Cardiac ventricle fibroblast (primary cell): ENCODE measurements around the gene NGDN. TPM values are rescaled to one million over a fixed set of nuclear protein-coding genes. Genes with fewer than 3 reads are reported as not detected.

Experiments
- total RNA-seq: library from RNA; depleted of rRNA; stranded (reverse); fragments of >200 nt; gene quantifications from 2 replicates; pipeline ENCODE4 v1.2.3, GENCODE V29; 2015

NGDN gene, protein sequence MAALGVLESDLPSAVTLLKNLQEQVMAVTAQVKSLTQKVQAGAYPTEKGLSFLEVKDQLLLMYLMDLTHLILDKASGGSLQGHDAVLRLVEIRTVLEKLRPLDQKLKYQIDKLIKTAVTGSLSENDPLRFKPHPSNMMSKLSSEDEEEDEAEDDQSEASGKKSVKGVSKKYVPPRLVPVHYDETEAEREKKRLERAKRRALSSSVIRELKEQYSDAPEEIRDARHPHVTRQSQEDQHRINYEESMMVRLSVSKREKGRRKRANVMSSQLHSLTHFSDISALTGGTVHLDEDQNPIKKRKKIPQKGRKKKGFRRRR
- total RNA-seq: 18.8 and 30.0 TPM in 2 replicates

GRCh38 chr14:23469127-23469905, at the start of gene NGDN:
Gene NGDN (plus strand): TSS chr14:23469703. CDS start chr14:23469716, 13 bp downstream.

DNA sequence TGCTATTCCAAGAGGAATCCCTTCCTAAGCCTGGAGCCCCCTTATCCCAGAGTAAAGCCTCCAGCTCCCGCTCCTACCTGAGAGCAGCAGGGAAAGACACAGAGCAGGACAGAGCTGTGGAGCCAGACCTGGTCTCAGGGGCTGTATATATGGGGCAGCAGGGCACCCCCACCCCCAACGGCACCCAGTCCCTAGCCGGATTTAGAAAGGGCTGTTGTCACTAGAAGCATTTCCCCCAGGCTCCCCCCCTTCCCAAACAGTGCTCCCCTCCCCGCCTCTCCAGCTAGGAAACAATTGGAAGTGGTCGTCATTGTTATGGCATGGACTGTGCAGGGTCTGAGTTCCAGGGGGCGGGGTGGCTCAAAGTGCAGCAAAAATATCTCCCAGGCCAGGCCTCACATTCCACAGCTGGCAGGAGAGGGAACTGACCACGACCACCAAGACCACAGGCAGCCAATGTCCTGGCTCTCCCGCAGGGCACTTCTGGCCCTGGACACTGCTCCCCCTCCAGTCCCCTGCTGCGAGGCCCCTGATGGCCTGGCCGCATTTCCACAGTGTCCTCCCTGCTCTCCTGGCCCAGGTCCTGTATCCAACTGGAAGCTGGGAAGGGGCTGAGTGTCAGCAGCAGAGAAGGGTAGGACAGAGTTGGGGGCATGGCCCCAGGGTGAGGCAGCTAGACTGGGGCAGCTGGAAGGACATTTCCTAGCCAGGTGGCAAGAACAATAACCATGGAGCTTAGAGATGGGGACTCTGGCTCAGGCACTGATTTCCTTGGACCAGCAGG, 33.8 kb upstream of the NGDN start, which contains the start of gene MYH7:
MYH7 (minus strand) TSS at position 118 of the 784 bp plus-strand sequence. CDS start 1,928 bp downstream, outside the sequence.

Other genes starting within 250 kb of the NGDN start
- gene RNF212B, start 231.8 kb upstream of the NGDN start, total RNA-seq: not detected in 2 replicates
- 6.7 and 8.2 TPM in 2 replicates for gene HOMEZ, start 183.6 kb upstream of the NGDN start, total RNA-seq
- gene PPP1R3E, start 166.8 kb upstream of the NGDN start, total RNA-seq: 4.9 and 9.9 TPM in 2 replicates
- 10.2 and 11.8 TPM in 2 replicates for gene BCL2L2, start 162.9 kb upstream of the NGDN start, total RNA-seq
- 31.1 and 35.1 TPM in 2 replicates for gene PABPN1, start 148.2 kb upstream of the NGDN start, total RNA-seq
- 26.1 and 33.0 TPM in 2 replicates for gene SLC22A17, start 116.8 kb upstream of the NGDN start, total RNA-seq
- 6.7 and 8.9 TPM in 2 replicates for gene EFS, start 104.5 kb upstream of the NGDN start, total RNA-seq
- not detected in 2 replicates for gene IL25, start 96.9 kb upstream of the NGDN start, total RNA-seq
- gene CMTM5, start 92.7 kb upstream of the NGDN start, total RNA-seq: not detected in 2 replicates
- gene MYH6, start 61.4 kb upstream of the NGDN start, total RNA-seq: not detected in 2 replicates
- not detected in 2 replicates for gene MYH7, start 34.0 kb upstream of the NGDN start, total RNA-seq
- gene ZFHX2, start 82.1 kb downstream of the NGDN start, total RNA-seq: 0.44 TPM in 1 of 2 replicates, not detected in the other
- 12.8 and 18.7 TPM in 2 replicates for gene THTPA, start 86.6 kb downstream of the NGDN start, total RNA-seq
- 10.6 and 22.3 TPM in 2 replicates for gene AP1G2, start 98.1 kb downstream of the NGDN start, total RNA-seq
- gene JPH4, start 109.1 kb downstream of the NGDN start, total RNA-seq: not detected in 2 replicates
- gene DHRS2, start 166.7 kb downstream of the NGDN start, total RNA-seq: 1.7 TPM in 1 of 2 replicates, not detected in the other